GM12878 (cell line): ENCODE data around the gene ADCY2. TPM values are rescaled to one million over a fixed set of nuclear protein-coding genes. Genes with fewer than 3 reads are reported as not detected.

ENCODE experiments used
- ATAC-seq: fragments of 200-7000 bp; cut with Tn5 transposase; 3 replicates; pipeline ENCODE4 v1.9.1; 2020; ENCODE audit warnings: mild to moderate bottlenecking, moderate library complexity
- BruUV-seq: library from RNA; stranded (reverse); fragments of 400-500 nt; replicated peaks from 2 replicates; lab custom pipeline; 2021; lab: Mats Ljungman, UMichigan
- CTCF ChIA-PET: fragments of 300-600 bp; sonication (Branson Sonifier 250); formaldehyde crosslinking; extraction: SDS; loops from one replicate; lab custom pipeline; 2021; ENCODE audit warnings: inconsistent platforms; lab: Yijun Ruan, JAX
- POLR2A ChIA-PET: fragments of 350-600 bp; formaldehyde crosslinking; extraction: SDS; loops from one replicate; lab custom pipeline; 2021; ENCODE audit warnings: inconsistent platforms; lab: Charles Lee
- RAD21 ChIA-PET: fragments of 300-600 bp; sonication (Branson Sonifier 250); formaldehyde crosslinking; loops from one replicate; lab custom pipeline; 2023; ENCODE audit warnings: antibody characterized with exemption; ENCODE audit not compliant: unreplicated experiment; lab: Charles Lee
- SMC1A ChIA-PET: fragments of 300-600 bp; sonication (Branson Sonifier 250); formaldehyde crosslinking; loops from one replicate; lab custom pipeline; 2023; ENCODE audit not compliant: unreplicated experiment, uncharacterized antibody; lab: Charles Lee
- DNase-seq: peaks from one replicate; pipeline ENCODE4 v3.0.0-alpha.2; 2011; ENCODE audit warnings: low read depth, low spot score
- FAIRE-seq: peaks from 3 replicates; lab custom pipeline; 2011; peaks lifted over from hg19 to GRCh38; lab: Jason Lieb, UNC
- H2AFZ ChIP-seq: 2 replicates; pipeline ENCODE4 v1.6.0; 2011; ENCODE audit warnings: low read depth, low read length, control low read depth; ENCODE audit not compliant: control insufficient read depth
- H3K27ac ChIP-seq: 2 replicates; pipeline ENCODE4 v1.5.1; 2011; ENCODE audit warnings: control low read depth; ENCODE audit not compliant: control insufficient read depth, insufficient read depth
- H3K27me3 ChIP-seq, 2 experiments: replicated peaks in 1 of 2; 2 replicates each; pipeline versions ENCODE4 v1.6.0 to v1.6.1; 2011; ENCODE audit warnings: low read length in 1 of 2; ENCODE audit not compliant: control insufficient read depth in 2 of 2, insufficient read depth in 2 of 2
- H3K36me3 ChIP-seq, 2 experiments: 2 replicates each; pipeline ENCODE4 v1.5.1; 2011; ENCODE audit warnings: low read length in 1 of 2; ENCODE audit not compliant: control insufficient read depth in 2 of 2, insufficient read depth in 2 of 2
- H3K4me1 ChIP-seq: 2 replicates; pipeline ENCODE4 v1.6.1; 2011; ENCODE audit warnings: mild to moderate bottlenecking, low read length, moderate library complexity, mixed read lengths; ENCODE audit not compliant: control insufficient read depth, insufficient read depth
- H3K4me2 ChIP-seq: 2 replicates; pipeline ENCODE4 v1.6.0; 2011; ENCODE audit warnings: control low read depth; ENCODE audit not compliant: control insufficient read depth, insufficient read depth
- H3K4me3 ChIP-seq: fragments of 200-600 bp; sonication (generic); 2 replicates; pipeline ENCODE4 v1.5.1; 2016
- H3K79me2 ChIP-seq: 2 replicates; pipeline ENCODE4 v1.6.0; 2011; ENCODE audit warnings: low read length; ENCODE audit not compliant: control insufficient read depth, insufficient read depth
- H3K9ac ChIP-seq: 2 replicates; pipeline ENCODE4 v1.8.0; 2011; ENCODE audit warnings: low read length, control low read depth, mixed read lengths; ENCODE audit not compliant: control insufficient read depth, insufficient read depth
- H3K9me3 ChIP-seq: replicated peaks from 3 replicates; pipeline ENCODE4 v1.5.1; 2011; ENCODE audit warnings: mild to moderate bottlenecking, low read length; ENCODE audit not compliant: control insufficient read depth, insufficient read depth
- H4K20me1 ChIP-seq: 2 replicates; pipeline ENCODE4 v1.6.0; 2011; ENCODE audit not compliant: control insufficient read depth, insufficient read depth
- ELK1 ChIP-seq: IDR thresholded peaks from 2 replicates; pipeline ENCODE4 v1.6.1; 2012; ENCODE audit warnings: low read depth, low read length, improper control_type of control experiment
- GABPA ChIP-seq: IDR thresholded peaks from 2 replicates; pipeline ENCODE4 v1.6.1; 2014; ENCODE audit warnings: antibody characterized with exemption, low read depth, mild to moderate bottlenecking, inconsistent platforms
- HDAC2 ChIP-seq: fragments of 200-600 bp; sonication (generic); IDR thresholded peaks from 2 replicates; pipeline ENCODE4 v1.6.1; 2017
- LARP7 ChIP-seq: fragments of 450-650 bp; IDR thresholded peaks from 2 replicates; pipeline ENCODE4 v1.6.1; 2017; ENCODE audit warnings: mild to moderate bottlenecking
- MTA2 ChIP-seq: fragments of 450-650 bp; IDR thresholded peaks from 2 replicates; pipeline ENCODE4 v1.6.1; 2016; ENCODE audit warnings: low read depth, mild to moderate bottlenecking, moderate library complexity
- NR2C1 ChIP-seq: fragments of 450-650 bp; IDR thresholded peaks from 2 replicates; pipeline ENCODE4 v1.6.1; 2017; ENCODE audit warnings: antibody characterized with exemption, mild to moderate bottlenecking, moderate library complexity
- NR2C2 ChIP-seq: IDR thresholded peaks from 2 replicates; pipeline ENCODE4 v1.6.1; 2011; ENCODE audit warnings: borderline replicate concordance, low read depth; ENCODE audit not compliant: control insufficient read depth, insufficient read length
- SIX5 ChIP-seq: IDR thresholded peaks from 2 replicates; pipeline ENCODE4 v1.6.1; 2011; ENCODE audit warnings: mild to moderate bottlenecking, low read depth, low read length, moderate library complexity; ENCODE audit not compliant: severe bottlenecking
- SMARCA5 ChIP-seq: fragments of 450-650 bp; IDR thresholded peaks from 2 replicates; pipeline ENCODE4 v1.6.1; 2017; ENCODE audit warnings: mild to moderate bottlenecking
- TAF1 ChIP-seq: IDR thresholded peaks from 2 replicates; pipeline ENCODE4 v1.6.1; 2011; ENCODE audit warnings: mild to moderate bottlenecking, low read depth, low read length, borderline replicate concordance
- TARDBP ChIP-seq: IDR thresholded peaks from 2 replicates; pipeline ENCODE4 v1.6.1; 2016; ENCODE audit warnings: borderline replicate concordance
- WGBS: methylation state at CpG from one replicate; pipeline ENCODE4 v1.1.6; 2016; ENCODE audit warnings: low lambda C conversion rate; ENCODE audit not compliant: insufficient replicate concordance, insufficient coverage; ENCODE audit errors: missing lambda C conversion rate; 5-methylcytosine and 5-hydroxymethylcytosine counted together
- in situ Hi-C: fragments of 300-500 bp; cut with MboI; formaldehyde crosslinking; loops from 9 replicates; pipeline ENCODE4 v1.14.3; 2018; ENCODE audit warnings: mixed read lengths
- intact Hi-C: fragments of 100-400 bp; cut with micrococcal nuclease; formaldehyde crosslinking; loops from one replicate; pipeline ENCODE4 v1.14.2; 2022; ENCODE audit not compliant: unreplicated experiment
- polyA plus RNA-seq, 11 experiments: library from polyadenylated mRNA; depleted of rRNA in 4 of 11; unstranded in 6 of 11; stranded (reverse) in 5 of 11; fragments of >200 nt; fragmentation: Nextera tagmentation in 4 of 11; fragmentation: Illumina TruSeq in 1 of 11; extraction: Ambion mirVana in 4 of 11; extraction: Trizol in 1 of 11; gene quantifications; 1 replicate in 1 of 11; 2 replicates in 10 of 11; pipeline versions ENCODE4 v1.2.1 to v1.2.3, GENCODE V29; 2011 to 2016; ENCODE audit warnings: inconsistent platforms in 2 of 11, missing spikeins in 2 of 11, low read depth in 1 of 11
- total RNA-seq, 4 experiments: library from RNA; depleted of rRNA in 3 of 4; stranded (reverse); fragments of >200 nt in 3 of 4; fragmentation: Illumina TruSeq in 1 of 4; extraction: Trizol in 1 of 4; gene quantifications; 2 replicates each; pipeline versions ENCODE4 v1.2.1 to v1.2.3, GENCODE V29; 2013 to 2021
- TF ChIP-seq, protein P1 (sequence below): IDR thresholded peaks from 2 replicates; pipeline ENCODE4 v1.6.1; 2012; ENCODE audit warnings: mild to moderate bottlenecking, low read depth, low read length

Gene ADCY2
- total and polyA plus RNA-seq, 10 of the 15 experiments (the other 5 are each of a cell fraction or from before 2014, with no cell fraction given) = 0.07 to 0.26 TPM; not detected in 8

DNA sequence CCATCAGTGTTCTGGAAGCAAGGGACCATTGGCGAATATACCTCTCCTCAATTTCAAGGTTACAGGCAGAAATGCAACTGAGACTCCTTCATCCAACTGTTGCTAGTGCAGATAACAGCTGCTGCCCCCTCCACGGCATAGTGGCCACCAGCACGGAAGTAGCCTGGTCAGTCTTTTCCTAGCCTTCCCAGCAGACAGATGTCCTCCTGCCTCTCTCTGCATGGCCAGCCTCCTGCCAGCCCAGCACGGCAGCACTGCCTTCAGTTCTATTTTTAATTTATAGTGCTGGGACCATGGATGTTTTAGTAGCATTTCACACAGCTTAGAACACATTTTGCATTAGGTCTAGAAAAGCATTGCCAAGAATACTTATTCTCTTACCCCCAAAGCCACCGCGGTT lies 266.4 kb downstream of the ADCY2 start:
- H2AFZ ChIP-seq = no peak overlapping the region
- H3K27ac ChIP-seq = no peak overlapping the region
- H3K79me2 ChIP-seq = no peaks in the 10 kb centered on the region
- H3K27me3 ChIP-seq = no peaks in the 10 kb centered on the region
- H3K4me1 ChIP-seq = no peaks in the 10 kb centered on the region
- H3K9me3 ChIP-seq = no peaks in the 10 kb centered on the region
- H3K9ac ChIP-seq = no peak overlapping the region
- ChIA-PET SMC1A (no interaction called here), POLR2A (no interaction called here), RAD21 (no interaction called here), CTCF (no interaction called here)
- H3K36me3 ChIP-seq = no peaks in the 10 kb centered on the region
- no peak overlapping the region for H3K4me3 ChIP-seq
- H3K4me2 ChIP-seq = no peak overlapping the region
- no peaks in the 10 kb centered on the region for H4K20me1 ChIP-seq
- TF ChIP-seq LARP7 (no peak), ELK1 (no peak), GABPA (no peak), TARDBP (no peak), MTA2 (no peak), TAF1 (no peak), HDAC2 (no peak), NR2C1 (no peak), SMARCA5 (no peak), NR2C2 (no peak), SIX5 (no peak)
- TF ChIP-seq, protein P1, sequence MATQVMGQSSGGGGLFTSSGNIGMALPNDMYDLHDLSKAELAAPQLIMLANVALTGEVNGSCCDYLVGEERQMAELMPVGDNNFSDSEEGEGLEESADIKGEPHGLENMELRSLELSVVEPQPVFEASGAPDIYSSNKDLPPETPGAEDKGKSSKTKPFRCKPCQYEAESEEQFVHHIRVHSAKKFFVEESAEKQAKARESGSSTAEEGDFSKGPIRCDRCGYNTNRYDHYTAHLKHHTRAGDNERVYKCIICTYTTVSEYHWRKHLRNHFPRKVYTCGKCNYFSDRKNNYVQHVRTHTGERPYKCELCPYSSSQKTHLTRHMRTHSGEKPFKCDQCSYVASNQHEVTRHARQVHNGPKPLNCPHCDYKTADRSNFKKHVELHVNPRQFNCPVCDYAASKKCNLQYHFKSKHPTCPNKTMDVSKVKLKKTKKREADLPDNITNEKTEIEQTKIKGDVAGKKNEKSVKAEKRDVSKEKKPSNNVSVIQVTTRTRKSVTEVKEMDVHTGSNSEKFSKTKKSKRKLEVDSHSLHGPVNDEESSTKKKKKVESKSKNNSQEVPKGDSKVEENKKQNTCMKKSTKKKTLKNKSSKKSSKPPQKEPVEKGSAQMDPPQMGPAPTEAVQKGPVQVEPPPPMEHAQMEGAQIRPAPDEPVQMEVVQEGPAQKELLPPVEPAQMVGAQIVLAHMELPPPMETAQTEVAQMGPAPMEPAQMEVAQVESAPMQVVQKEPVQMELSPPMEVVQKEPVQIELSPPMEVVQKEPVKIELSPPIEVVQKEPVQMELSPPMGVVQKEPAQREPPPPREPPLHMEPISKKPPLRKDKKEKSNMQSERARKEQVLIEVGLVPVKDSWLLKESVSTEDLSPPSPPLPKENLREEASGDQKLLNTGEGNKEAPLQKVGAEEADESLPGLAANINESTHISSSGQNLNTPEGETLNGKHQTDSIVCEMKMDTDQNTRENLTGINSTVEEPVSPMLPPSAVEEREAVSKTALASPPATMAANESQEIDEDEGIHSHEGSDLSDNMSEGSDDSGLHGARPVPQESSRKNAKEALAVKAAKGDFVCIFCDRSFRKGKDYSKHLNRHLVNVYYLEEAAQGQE = no peak
- intact Hi-C loops = no loop called here
- 54% methylated on average over 6 of the region's 6 CpGs for WGBS
- FAIRE-seq (no peak), DNase-seq (no peak), ATAC-seq (no peak)
- no TSS peak for BruUV-seq
- in situ Hi-C loops = no loop called here
